ENCODE results near the gene TRIM17.

The TRIM17 gene

DNA sequence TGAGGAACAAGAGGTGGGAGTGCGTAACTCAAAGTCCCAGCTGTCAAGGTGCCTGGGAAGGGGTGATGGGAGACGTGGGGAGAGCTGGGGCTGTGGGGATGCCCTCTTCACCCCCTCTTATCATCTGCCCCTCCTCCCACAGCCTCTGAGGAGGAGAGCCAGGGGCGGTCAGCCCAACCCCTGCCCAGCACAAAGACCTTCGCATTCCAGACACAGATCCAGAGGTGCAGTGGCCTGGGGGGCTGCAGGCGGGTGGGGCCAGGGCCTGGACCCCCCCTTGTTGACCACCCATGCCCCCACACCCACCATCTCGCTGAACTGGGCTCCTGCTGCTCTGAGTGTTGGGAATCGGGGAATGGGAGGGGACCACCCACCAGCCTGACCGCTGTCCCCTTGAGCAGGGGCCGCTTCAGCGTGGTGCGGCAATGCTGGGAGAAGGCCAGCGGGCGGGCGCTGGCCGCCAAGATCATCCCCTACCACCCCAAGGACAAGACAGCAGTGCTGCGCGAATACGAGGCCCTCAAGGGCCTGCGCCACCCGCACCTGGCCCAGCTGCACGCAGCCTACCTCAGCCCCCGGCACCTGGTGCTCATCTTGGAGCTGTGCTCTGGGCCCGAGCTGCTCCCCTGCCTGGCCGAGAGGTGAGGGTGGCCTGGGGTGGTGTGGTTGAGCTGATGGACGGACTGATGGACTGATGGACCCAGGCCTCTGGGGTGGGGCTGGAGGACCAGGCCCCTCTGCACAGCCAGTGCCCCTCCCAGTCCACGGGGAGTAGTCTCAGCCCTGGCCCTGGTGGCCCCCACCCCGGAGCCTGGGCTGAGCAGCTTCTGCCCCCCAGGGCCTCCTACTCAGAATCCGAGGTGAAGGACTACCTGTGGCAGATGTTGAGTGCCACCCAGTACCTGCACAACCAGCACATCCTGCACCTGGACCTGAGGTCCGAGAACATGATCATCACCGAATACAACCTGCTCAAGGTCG is 39.7 kb downstream of the TRIM17 start:
- Histone ChIP-seq H3K36me3 (ENCODE audit: control insufficient read depth in 2 of 2, insufficient read depth in 1 of 2, low read length in 2 of 2) (no peaks in the 10 kb centered on the region), H3K4me3 (ENCODE audit: low read depth, low read length) (no peak overlapping the region), H3K27ac (ENCODE audit: extremely low read depth, low read depth, low read length) (no peak overlapping the region), H3K9me3 (ENCODE audit: control insufficient read depth, insufficient read depth, low read depth, low read length) (no peaks in the 10 kb centered on the region), H3K4me1 (ENCODE audit: control insufficient read depth, insufficient read depth, low read length) (peaks cover 3% of the 10 kb centered on the region; the same call in 1 of the 2 replicates)
- CTCF ChIA-PET, result interaction anchor here (0.6 to 0.9 kb wide), 4 partner anchors 87 to 1931 kb away, joined by 3 read pairs; no protein-coding TSS in a partner anchor
- POLR2A ChIA-PET, result interaction anchor here (0.6 to 1.6 kb wide), 2 partner anchors 30 to 80 kb away, joined by 4 to 6 read pairs; partner anchors contain the start of gene TRIM11
- TF ChIP-seq GLIS1 (tag by site-specific recombination; IDR thresholded peaks at IDR 0.05) (peak; percentile 44), TRIM28 (IDR thresholded peaks at IDR 0.05; ENCODE audit: borderline replicate concordance, low read length) (no peak), ZBTB17 (tag by site-specific recombination; IDR thresholded peaks at IDR 0.05) (peak; percentile 11), KLF8 (tag by site-specific recombination; IDR thresholded peaks at IDR 0.05) (0 out of 2 replicates have a peak, but pooled peaks have one; percentile 1)

DNA sequence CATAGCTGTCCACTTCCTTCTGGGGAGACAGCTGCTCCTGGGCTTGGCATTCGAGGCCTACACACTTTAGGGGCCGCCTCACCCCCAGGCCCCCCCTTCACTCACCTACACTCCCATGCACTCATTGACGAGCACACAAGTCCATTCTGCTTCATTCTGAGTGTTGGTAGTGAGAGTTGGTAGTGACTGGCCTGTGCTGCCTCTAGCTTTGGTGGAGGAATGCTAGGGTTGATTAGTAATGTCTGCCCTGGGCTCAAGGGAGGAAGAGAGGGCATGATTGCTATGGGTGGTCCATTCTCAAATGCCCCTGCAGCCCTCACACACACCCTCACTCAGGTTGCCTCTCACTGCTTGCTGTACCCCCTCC is 40.4 kb downstream of the TRIM17 start:
- no peaks in the 10 kb centered on the region for H3K36me3 ChIP-seq (ENCODE audit: control insufficient read depth in 2 of 2, insufficient read depth in 1 of 2, low read length in 2 of 2)
- ChIA-PET POLR2A (interaction anchor here (1.6 kb wide), 1 partner anchor 81 kb away, joined by 4 read pairs; a partner anchor contains a TSS), CTCF (interaction anchor here (0.7 kb wide), 1 partner anchor 895 kb away, joined by 3 read pairs; no protein-coding TSS in a partner anchor)
- H3K4me1 ChIP-seq (ENCODE audit: control insufficient read depth, insufficient read depth, low read length), result peaks cover 3% of the 10 kb centered on the region; the same call in 1 of the 2 replicates
- H3K9me3 ChIP-seq (ENCODE audit: control insufficient read depth, insufficient read depth, low read depth, low read length), result no peaks in the 10 kb centered on the region
- H3K4me3 ChIP-seq (ENCODE audit: low read depth, low read length), result no peak overlapping the region
- no peak overlapping the region for H3K27ac ChIP-seq (ENCODE audit: extremely low read depth, low read depth, low read length)
- TF ChIP-seq, protein P1, sequence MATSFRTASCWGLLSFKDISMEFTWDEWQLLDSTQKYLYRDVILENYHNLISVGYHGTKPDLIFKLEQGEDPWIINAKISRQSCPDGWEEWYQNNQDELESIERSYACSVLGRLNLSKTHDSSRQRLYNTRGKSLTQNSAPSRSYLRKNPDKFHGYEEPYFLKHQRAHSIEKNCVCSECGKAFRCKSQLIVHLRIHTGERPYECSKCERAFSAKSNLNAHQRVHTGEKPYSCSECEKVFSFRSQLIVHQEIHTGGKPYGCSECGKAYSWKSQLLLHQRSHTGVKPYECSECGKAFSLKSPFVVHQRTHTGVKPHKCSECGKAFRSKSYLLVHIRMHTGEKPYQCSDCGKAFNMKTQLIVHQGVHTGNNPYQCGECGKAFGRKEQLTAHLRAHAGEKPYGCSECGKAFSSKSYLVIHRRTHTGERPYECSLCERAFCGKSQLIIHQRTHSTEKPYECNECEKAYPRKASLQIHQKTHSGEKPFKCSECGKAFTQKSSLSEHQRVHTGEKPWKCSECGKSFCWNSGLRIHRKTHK (tag by site-specific recombination; IDR thresholded peaks at IDR 0.05), result no peak
- TF ChIP-seq, protein P2, sequence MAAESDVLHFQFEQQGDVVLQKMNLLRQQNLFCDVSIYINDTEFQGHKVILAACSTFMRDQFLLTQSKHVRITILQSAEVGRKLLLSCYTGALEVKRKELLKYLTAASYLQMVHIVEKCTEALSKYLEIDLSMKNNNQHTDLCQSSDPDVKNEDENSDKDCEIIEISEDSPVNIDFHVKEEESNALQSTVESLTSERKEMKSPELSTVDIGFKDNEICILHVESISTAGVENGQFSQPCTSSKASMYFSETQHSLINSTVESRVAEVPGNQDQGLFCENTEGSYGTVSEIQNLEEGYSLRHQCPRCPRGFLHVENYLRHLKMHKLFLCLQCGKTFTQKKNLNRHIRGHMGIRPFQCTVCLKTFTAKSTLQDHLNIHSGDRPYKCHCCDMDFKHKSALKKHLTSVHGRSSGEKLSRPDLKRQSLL (tag by site-specific recombination; IDR thresholded peaks at IDR 0.05), result no peak
- TF ChIP-seq ZNF350 (tag by site-specific recombination; IDR thresholded peaks at IDR 0.05) (no peak), ZNF600 (tag by site-specific recombination; IDR thresholded peaks at IDR 0.05) (peak; percentile 84), ZNF23 (tag by site-specific recombination; IDR thresholded peaks at IDR 0.05; ENCODE audit: borderline replicate concordance) (peak; percentile 98), ZBTB17 (tag by site-specific recombination; IDR thresholded peaks at IDR 0.05) (peak; percentile 95), KLF8 (tag by site-specific recombination; IDR thresholded peaks at IDR 0.05) (0 out of 2 replicates have a peak, but pooled peaks have one; percentile 27), ZNF473 (tag by site-specific recombination; IDR thresholded peaks at IDR 0.05) (no peak), MZF1 (tag by site-specific recombination; IDR thresholded peaks at IDR 0.05; ENCODE audit: borderline replicate concordance) (no peak), ZNF530 (tag by site-specific recombination; IDR thresholded peaks at IDR 0.05; ENCODE audit: low read depth) (no peak), GLI4 (tag by site-specific recombination; IDR thresholded peaks at IDR 0.05) (peak; percentile 100)

DNA sequence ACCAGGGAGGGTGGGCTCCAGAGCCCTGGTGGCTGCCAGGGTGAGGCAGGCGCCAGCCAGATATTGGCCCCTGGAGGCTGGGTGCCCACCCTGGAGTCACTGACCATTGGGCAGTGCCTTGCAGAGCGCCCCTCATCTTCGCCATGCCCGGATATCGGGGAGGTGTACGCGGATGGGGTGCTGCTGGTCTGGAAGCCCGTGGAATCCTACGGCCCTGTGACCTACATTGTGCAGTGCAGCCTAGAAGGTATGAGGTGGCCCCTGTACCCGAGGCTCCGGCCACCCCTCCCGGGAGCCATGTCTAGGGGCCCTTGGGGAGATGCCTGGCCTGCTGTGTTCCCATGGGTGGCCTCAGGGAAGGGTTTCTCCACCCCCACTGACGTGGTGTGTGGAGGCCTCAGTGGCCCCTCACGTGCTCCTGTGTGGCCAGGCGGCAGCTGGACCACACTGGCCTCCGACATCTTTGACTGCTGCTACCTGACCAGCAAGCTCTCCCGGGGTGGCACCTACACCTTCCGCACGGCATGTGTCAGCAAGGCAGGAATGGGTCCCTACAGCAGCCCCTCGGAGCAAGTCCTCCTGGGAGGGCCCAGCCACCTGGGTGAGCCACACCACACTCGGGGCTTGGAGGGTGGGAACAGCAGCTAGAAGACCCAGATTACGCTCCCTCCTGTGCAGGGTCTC is 40.9 kb downstream of the TRIM17 start:
- no peaks in the 10 kb centered on the region for H3K9me3 ChIP-seq (ENCODE audit: control insufficient read depth, insufficient read depth, low read depth, low read length)
- peaks cover 3% of the 10 kb centered on the region; the same call in 1 of the 2 replicates for H3K4me1 ChIP-seq (ENCODE audit: control insufficient read depth, insufficient read depth, low read length)
- CTCF ChIA-PET, result interaction anchor here (0.7 kb wide), 1 partner anchor 895 kb away, joined by 3 read pairs; no protein-coding TSS in a partner anchor
- no peak overlapping the region for H3K4me3 ChIP-seq (ENCODE audit: low read depth, low read length)
- no peak overlapping the region for H3K27ac ChIP-seq (ENCODE audit: extremely low read depth, low read depth, low read length)
- TF ChIP-seq, protein P3, sequence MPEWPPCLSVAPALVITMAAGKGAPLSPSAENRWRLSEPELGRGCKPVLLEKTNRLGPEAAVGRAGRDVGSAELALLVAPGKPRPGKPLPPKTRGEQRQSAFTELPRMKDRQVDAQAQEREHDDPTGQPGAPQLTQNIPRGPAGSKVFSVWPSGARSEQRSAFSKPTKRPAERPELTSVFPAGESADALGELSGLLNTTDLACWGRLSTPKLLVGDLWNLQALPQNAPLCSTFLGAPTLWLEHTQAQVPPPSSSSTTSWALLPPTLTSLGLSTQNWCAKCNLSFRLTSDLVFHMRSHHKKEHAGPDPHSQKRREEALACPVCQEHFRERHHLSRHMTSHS (tag by site-specific recombination; IDR thresholded peaks at IDR 0.05), result no peak
- TF ChIP-seq ZNF677 (tag by site-specific recombination; IDR thresholded peaks at IDR 0.05) (no peak), KLF1 (tag by site-specific recombination; IDR thresholded peaks at IDR 0.05) (no peak), ZNF10 (tag by site-specific recombination; IDR thresholded peaks at IDR 0.05) (peak; percentile 95), ZNF621 (tag by site-specific recombination; IDR thresholded peaks at IDR 0.05) (no peak)
- POLR2A ChIA-PET, result interaction anchor here (1.6 kb wide), 1 partner anchor 82 kb away, joined by 4 read pairs; a partner anchor contains a TSS
- H3K36me3 ChIP-seq (ENCODE audit: control insufficient read depth in 2 of 2, insufficient read depth in 1 of 2, low read length in 2 of 2), result no peaks in the 10 kb centered on the region

Measured in HEK293 (cell line).